GM21528 (cell line): ENCODE data around the gene SF3B3.
"Not testable (repeated sequence)": the region's sequence is repeated elsewhere in the genome, so short reads cannot be mapped to it uniquely, and the experiment has no call there.

Experiments
- ATAC-seq: cut with Tn5 transposase; IDR thresholded peaks from one replicate; pipeline ENCODE4 v1.9.1; 2021; ENCODE audit warnings: mild to moderate bottlenecking, moderate library complexity; ENCODE audit not compliant: unreplicated experiment, low FRiP score

Gene SF3B3

DNA sequence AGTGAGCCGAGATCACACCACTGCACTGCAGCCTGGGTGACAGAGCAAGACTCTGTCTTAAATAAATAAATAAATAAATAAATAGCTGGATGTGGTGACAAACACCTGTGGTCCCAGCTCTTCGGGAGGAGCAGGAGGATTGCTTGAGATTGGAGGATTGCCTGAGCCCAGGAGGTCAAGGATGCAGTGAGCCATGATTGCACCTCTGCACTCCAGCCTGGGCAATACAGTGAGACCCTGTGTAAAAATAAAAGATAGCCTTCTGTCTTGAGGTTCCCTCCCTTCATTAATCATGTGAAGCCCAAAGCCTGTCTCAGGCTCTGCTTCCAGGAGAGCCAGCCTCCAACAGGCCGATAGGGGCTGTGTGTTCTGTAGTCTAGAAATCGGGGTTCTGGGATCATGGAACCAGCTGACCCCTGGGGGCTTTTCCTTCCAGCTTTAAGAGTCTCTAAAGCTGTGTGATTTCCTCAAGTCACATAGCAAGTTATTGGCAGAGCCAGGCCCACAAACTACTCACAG, 88.2 kb downstream of the SF3B3 start:
- ATAC-seq = no peak

DNA sequence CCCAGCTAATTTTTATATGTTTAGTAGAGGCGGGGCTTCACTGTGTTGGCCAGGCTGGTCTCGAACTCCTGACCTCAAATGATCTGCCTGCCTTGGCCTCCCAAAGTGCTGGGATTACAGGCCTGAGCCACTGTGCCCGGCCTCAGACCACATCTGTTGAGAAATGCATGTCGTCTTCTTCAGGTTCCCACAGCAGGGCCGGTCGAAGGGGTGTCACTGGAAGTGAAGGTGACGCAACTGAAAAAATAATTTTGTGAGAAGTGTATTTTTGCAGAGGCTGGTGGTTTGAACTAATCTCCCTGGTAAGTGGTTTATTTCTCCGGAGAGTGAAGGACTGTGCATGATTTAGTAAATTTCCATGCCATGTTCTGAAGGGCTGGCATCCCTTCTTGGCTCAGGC, 89.3 kb downstream of the SF3B3 start:
- ATAC-seq = no peak

DNA sequence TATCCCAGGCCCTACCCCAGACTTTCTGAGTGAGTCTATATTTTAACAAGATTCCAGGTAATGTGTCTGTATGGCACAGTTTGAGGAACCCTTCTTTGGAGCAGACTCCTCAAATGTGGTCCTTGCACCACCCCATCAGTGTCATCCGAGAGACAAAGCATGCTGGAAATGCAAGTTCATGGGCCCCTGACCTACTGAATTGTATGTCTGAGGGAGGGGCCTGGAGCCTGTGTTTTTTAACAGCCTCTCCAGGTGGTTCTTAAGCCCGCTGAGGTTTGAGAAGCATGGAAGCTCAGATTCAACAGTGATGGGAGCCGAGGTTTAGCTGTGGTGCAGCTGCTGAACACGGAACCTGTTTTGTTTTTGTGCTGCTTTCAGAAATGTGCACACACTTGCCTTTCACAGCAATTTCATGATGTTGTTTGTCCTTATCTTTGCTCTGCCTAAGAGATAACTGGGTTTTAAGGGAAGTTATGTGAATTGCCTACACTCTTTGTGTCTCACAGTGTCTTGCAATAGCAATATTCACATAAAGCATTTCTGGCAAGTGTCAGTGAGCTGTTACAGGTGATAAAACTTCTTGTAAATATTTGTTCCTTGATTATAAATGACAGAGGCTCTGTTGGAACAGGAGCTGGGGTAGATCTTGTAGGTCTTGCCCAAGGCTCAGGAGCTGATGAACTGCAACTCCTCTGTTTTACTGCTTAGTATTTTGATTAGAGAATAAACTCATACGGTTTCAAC, 90.8 kb downstream of the SF3B3 start:
- ATAC-seq = no peak

DNA sequence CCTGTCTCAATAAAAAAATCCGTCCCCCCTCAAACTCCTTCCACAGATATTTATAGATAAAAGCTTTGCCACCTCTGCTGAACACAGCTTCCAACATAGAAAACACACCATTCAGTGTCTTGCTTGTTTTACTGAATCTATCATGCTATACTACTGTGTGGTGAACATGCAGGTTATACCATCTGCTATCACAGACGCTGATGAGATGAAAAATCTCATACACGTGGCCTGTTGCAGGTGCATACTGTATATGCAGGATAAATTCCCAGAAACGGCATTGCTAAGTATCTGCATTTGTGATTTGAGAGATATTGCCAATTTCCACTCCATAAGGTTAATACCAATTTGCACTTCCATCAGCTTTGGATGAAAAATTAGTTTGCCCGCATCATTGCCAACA, 92.3 kb downstream of the SF3B3 start:
- no peak for ATAC-seq

DNA sequence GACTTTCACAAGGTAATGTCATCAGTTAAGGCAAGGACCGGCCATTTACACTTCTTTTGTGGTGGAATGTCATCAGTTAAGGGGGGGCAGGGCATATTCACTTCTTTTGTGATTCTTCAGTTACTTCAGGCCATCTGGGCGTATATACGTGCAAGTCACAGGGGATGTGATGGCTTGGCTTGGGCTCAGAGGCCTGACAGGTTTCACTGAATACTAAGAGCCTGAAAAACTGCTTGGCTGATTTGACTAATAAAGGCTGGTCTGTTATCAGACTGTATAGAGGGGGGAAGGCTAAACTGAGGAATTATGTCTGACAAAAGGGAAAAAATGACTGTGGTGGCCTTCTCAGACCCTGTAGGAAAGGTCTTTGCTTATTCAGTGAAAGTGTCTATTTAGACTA, 98.2 kb downstream of the SF3B3 start:
- ATAC-seq = not testable (repeated sequence)
